Measurements from ENCODE around the gene PLEKHA1.

PLEKHA1 gene

DNA sequence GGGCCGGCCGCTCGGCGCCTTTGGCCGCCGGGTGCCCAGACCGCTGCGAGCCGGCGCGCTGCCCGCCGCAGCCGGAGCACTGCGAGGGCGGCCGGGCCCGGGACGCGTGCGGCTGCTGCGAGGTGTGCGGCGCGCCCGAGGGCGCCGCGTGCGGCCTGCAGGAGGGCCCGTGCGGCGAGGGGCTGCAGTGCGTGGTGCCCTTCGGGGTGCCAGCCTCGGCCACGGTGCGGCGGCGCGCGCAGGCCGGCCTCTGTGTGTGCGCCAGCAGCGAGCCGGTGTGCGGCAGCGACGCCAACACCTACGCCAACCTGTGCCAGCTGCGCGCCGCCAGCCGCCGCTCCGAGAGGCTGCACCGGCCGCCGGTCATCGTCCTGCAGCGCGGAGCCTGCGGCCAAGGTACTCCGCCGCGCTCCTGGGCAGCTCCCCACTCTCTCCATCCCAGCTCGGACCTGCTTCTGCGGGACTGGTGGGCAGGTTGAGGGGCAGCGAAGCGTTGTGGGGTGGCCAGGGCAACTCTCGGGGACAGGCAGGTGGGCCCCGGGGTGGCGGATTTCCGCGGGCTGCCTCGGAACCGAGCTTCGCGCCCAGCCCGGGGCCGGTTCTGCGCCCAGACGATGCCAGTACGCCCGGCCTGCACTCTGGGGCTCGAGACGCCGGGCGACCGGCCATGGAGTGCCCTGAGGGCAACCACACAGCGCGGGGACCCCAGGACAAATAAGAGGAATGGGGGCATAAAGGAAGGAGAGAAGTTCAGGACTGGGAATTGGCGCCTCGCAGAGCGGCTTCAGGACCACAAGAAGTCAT lies 87.4 kb downstream of the PLEKHA1 start:
- DNase-seq (ENCODE audit: low spot score) = no peak

- DNase-seq (ENCODE audit: low spot score) = no peak
Measured at GRCh38 chr10:122462533-122463465, 88.3 kb downstream of the PLEKHA1 start.

DNA sequence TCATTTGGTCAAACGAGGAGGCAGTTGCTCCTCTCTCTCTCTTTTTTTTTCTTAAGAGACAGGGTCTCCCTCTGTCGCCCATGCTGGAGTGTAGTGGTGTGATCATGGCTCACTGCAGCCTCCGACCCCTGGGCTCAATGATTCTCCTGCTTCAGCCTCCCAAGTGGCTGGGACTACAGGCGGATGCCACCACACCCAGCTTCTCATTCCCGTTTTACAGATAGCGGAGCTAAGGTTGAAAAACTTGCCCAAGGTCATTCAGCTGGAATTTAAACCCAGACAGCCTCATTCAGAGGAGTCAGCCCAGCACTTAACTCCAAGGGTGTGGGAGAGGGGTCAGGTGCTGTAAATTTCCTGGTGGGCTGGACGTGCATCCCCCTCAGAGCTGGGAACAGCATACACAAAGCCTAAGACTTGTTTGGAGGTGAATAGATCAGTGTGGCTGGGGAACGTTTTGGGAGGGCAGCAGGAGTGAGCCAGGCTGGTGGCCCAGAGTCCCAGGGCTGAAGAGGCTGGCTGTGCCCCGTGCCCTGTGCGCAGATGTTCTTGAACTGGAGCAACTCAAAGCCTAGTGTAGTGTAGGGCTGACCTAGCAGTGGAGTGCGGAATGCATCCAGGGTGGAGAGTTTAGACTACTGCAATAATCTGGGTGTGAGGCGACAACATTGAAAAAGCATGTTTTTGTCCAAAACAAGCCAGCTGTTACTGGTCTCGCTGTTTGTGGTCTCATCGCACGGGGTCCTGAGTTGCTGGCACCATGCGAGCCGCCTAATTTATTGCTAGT lies 89.2 kb downstream of the PLEKHA1 start:
- no peak for DNase-seq (ENCODE audit: low spot score)

DNA sequence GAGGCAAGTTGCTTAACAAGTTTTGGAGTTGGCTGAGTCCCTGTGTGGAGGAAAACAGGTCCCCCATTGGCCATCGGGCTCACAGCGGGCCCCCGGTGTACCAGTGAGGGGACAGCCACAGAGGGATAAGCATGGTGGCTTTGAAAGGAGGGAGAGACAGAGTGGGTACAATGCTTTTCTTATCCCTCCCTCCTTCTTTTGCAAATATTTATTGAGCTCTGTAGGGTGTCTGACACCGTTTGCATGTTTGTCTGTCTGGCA lies 89.7 kb downstream of the PLEKHA1 start:
- no peak for DNase-seq (ENCODE audit: low spot score)

DNA sequence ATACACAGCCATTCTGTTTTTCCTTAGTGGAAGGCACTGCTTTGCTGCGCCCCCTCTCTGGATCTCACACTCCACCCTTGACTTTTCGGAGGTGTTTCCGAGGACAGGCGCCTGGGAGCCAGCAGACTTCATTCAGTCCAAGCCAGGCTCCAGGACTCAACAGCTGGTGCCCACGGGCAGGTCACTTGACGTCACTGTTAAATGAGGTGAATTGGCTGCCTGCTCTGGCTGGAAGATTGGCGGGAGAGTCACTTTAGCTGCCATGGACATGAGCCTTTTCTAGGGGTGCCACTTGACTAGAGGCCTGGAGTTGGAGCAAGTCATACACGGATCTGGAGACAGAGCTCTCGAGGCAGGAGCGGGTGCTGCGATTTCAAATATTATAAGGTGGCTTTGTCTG lies 90.1 kb downstream of the PLEKHA1 start:
- no peak for DNase-seq (ENCODE audit: low spot score)

- DNase-seq (ENCODE audit: low spot score) = no peak
Measured at GRCh38 chr10:122465401-122466040, 91.0 kb downstream of the PLEKHA1 start.

GRCh38 chr10:122466951-122467381 lies 92.5 kb downstream of the PLEKHA1 start:
- DNase-seq (ENCODE audit: low spot score) = no peak

- no peak for DNase-seq (ENCODE audit: low spot score)
Measured at GRCh38 chr10:122467701-122468100, 93.2 kb downstream of the PLEKHA1 start.

GRCh38 chr10:122468307-122468925 lies 93.9 kb downstream of the PLEKHA1 start:
- DNase-seq (ENCODE audit: low spot score) = no peak

DNA sequence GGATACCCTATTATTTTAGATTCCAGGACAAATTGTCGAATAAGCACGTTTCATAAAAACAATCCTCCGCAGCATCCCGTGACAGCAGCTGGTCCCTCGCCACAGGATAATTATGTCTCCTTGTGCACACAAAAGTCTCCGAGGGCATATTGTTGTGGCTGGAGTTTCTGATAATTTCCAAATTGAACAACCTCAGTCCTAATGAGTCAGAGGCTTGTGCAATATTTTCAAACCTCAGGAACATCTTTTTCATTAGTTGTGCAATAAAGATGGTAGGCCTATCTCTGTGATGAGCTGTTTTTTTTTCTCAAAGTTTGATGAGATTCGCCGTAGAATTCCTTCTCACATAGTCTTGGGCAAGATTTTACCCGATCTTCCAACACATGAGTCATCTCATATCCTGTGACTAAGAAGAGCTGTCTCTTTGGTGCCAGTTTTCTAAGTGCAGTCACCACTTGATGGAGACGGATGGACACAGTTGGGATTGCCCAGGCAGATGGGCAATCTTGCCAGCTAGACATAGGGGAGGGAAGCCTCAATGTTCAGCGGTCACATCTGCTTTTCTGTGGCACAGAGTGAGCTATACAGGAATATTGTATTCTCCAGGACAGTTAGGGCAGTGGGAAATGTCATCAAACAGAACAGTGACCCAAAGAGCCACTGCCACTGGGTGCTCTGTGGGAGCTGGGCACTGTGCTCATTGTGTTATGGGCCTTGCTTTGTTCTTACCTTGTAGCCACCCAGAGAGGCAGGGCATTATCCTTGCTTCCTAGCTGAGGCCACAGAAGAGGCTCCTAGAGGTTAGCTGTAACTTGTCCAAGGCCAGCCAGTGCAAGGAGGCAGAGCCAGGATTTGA lies 94.6 kb downstream of the PLEKHA1 start:
- DNase-seq (ENCODE audit: low spot score) = no peak

- no peak for DNase-seq (ENCODE audit: low spot score)
Measured at GRCh38 chr10:122469848-122470247, 95.3 kb downstream of the PLEKHA1 start.

DNA sequence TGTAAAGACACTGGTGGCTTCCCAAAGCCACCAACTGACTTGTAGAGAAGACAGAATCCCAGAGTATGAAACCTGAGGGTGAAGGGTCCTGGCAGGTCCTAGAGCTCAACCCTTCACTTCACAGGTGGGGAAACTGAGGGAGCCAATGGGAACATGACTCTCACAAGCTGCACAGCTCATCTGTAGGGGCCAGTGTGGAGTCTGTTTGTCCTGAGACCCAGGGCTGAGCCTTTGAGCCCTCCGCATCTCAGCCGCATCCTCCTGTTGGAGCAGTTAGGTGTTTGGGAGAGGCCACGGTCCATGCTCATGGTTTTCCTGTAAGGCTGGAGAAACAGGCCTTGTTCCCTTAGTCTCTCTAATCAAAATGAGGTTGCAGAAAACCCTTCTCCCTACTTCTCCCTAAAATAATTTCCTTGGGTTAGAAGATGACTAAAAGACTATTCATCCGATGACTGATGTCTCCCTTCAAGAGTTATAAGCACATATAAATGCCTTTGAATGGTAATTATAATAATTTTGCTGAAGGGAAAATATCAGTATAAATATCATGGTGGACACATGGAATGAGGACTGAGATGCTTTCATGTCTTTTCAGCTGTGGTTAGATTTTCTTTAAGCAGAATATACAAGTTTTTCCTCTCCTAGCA lies 97.1 kb downstream of the PLEKHA1 start:
- no peak for DNase-seq (ENCODE audit: low spot score)

- DNase-seq (ENCODE audit: low spot score) = no peak
Measured at GRCh38 chr10:122473116-122473515, 98.6 kb downstream of the PLEKHA1 start.

DNA sequence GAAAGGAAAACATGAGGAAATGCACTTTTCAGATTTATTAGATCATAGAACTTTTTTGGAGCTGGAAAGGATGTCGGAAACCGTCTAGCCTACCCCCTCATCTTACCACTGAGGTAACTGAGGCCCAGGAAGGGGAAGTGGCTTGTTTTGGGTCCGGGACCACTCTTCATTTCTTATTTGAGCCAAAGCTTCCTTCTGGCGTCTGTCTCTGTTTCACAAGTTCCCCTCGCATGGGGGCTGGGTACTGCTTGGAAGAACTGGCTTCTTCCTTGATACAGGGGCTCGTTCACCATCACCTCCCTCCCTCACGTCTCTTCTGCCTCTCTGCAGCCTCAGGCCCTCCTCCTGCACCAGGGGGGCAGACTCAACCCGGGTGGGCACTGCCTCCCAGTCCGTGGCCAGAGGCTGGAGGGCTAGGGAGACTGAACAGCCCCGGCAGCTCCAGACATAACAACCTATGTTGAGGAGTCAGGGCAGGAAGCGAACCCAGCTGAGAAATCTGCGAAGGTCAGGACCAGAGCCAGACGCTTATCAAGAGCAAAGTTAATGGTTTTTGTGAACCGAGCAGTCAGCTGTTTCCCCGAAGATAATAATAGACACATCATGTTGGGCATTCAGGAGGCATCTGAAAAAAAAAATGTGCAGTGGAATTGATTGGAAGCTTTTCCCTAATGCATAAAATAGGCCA lies 99.8 kb downstream of the PLEKHA1 start:
- no peak for DNase-seq (ENCODE audit: low spot score)

GRCh38 chr10:122475100-122475499 lies 100.6 kb downstream of the PLEKHA1 start:
- DNase-seq (ENCODE audit: low spot score) = no peak

DNA sequence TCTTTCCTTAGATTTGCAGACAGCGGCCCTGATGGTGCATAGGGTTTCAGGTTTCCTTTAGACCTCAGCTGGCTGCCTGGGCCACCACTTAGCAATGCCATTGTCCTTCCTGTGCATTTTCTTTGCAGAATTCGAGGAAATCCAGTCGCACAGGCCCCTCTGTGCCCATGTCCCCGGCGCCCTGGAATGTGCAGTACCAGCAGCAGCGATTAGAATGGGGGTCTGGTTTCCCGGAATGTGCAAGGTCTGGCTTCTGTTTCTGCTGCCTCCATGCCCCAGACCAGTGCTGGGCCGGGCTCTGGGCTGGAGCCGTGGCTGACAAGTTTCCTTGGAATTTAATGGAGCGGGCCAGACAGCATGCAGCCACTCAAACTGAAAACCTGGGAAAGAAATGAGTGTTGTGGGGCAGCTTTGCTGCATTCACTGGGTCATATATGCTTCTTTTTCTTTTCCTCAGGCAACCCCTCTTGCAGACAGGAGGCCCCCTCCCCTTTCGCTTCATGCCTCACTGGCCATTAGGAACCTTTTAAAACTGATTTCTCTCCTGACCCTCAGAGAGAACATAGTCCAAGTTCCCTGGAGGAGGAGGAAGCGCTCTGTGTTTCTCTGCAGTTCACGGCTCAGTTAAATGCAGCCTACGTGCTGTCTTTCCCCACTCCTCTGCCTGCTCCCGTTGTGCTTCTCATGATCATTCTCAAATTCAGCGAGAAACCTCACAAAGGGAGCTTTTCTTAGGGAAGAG lies 101.3 kb downstream of the PLEKHA1 start:
- DNase-seq (ENCODE audit: low spot score) = no peak

DNA sequence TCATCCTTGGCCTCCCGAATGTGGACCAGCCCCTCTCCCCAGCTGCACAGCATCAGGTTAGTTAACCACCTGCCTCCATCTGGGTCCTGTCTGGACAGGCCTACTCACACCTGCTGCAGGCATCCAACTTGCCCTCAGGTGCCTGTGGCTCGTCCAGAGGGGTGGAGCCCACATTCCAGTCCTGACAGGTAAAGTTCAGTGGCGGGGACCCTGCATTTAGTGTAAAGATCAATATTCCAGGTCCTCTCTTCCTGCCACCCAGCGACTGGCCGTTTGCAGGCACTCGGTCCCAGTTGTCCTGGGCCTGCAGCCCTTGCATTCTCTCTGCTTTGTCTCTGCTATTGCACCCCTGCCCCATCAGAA lies 101.8 kb downstream of the PLEKHA1 start:
- no peak for DNase-seq (ENCODE audit: low spot score)

GRCh38 chr10:122477436-122477835 lies 102.9 kb downstream of the PLEKHA1 start:
- DNase-seq (ENCODE audit: low spot score) = no peak

- DNase-seq (ENCODE audit: low spot score) = no peak
Measured at GRCh38 chr10:122478971-122479370, 104.5 kb downstream of the PLEKHA1 start.

All from CD4-positive, alpha-beta T cell treated with Interleukin-15 for 4 hours (primary cell).